C4-2B (cell line): ENCODE results near the gene DNAJC12.

Experiments
- ZFX ChIP-seq: fragments of 450-650 bp; IDR thresholded peaks from 2 replicates; pipeline ENCODE4 v1.6.1; 2017
- TF ChIP-seq, protein P1 (sequence below): fragments of 450-650 bp; conservative IDR thresholded peaks from 2 replicates; pipeline ENCODE4 v1.5.1; 2017; ENCODE audit warnings: mild to moderate bottlenecking

GRCh38 chr10:67772151-67772550, 65.8 kb downstream of the DNAJC12 start:
- TF ChIP-seq, protein P1, sequence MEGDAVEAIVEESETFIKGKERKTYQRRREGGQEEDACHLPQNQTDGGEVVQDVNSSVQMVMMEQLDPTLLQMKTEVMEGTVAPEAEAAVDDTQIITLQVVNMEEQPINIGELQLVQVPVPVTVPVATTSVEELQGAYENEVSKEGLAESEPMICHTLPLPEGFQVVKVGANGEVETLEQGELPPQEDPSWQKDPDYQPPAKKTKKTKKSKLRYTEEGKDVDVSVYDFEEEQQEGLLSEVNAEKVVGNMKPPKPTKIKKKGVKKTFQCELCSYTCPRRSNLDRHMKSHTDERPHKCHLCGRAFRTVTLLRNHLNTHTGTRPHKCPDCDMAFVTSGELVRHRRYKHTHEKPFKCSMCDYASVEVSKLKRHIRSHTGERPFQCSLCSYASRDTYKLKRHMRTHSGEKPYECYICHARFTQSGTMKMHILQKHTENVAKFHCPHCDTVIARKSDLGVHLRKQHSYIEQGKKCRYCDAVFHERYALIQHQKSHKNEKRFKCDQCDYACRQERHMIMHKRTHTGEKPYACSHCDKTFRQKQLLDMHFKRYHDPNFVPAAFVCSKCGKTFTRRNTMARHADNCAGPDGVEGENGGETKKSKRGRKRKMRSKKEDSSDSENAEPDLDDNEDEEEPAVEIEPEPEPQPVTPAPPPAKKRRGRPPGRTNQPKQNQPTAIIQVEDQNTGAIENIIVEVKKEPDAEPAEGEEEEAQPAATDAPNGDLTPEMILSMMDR: no peak
- no peak for TF ChIP-seq ZFX
